Progenitor cell of endocrine pancreas (in vitro differentiated cells): Measurements from ENCODE around the gene SLC6A4. TPM values are rescaled to one million over a fixed set of nuclear protein-coding genes. Genes with fewer than 3 reads are reported as not detected.

Experiments
- DNase-seq: peaks from one replicate; pipeline ENCODE4 v3.0.0; 2021; ENCODE audit warnings: low spot score; ENCODE audit not compliant: unreplicated experiment
- H3K27ac Mint-ChIP-seq: 2 replicates; pipeline ENCODE4 v1.8.0; 2021; ENCODE audit warnings: mild to moderate bottlenecking, moderate library complexity, mixed read lengths
- H3K27me3 Mint-ChIP-seq: 2 replicates; pipeline ENCODE4 v1.8.0; 2021; ENCODE audit warnings: mixed read lengths
- H3K36me3 Mint-ChIP-seq: 2 replicates; pipeline ENCODE4 v1.8.0; 2022; ENCODE audit warnings: mixed read lengths; ENCODE audit not compliant: insufficient read depth
- H3K4me1 Mint-ChIP-seq: 2 replicates; pipeline ENCODE4 v1.8.0; 2021; ENCODE audit warnings: low read depth, mixed read lengths
- H3K4me3 Mint-ChIP-seq: 2 replicates; pipeline ENCODE4 v1.8.0; 2021; ENCODE audit warnings: low read depth, mild to moderate bottlenecking, moderate library complexity, mixed read lengths
- H3K9me3 Mint-ChIP-seq: 2 replicates; pipeline ENCODE4 v1.8.0; 2021; ENCODE audit warnings: low read depth, mixed read lengths
- CTCF ChIP-seq: fragments of 200-600 bp; sonication (generic); IDR thresholded peaks from one replicate; pipeline ENCODE4 v1.5.0; 2021; ENCODE audit warnings: antibody characterized with exemption, mild to moderate bottlenecking; ENCODE audit not compliant: unreplicated experiment
- long read RNA-seq: library from polyadenylated mRNA; unstranded; transcript quantifications from one replicate; pipeline ENCODE4 v2.0.0, GENCODE V29; 2020
- total RNA-seq: library from RNA; stranded (reverse); gene quantifications from 2 replicates; pipeline ENCODE4 v1.2.1, GENCODE V29; 2021

SLC6A4 gene
- total RNA-seq: 0.64 and 0.96 TPM in 2 replicates
- long read RNA-seq, partial matches to known transcripts: 0 of 5 reads
- long read RNA-seq, other reads (novel, unspliced or antisense): 5 of 5 reads

DNA sequence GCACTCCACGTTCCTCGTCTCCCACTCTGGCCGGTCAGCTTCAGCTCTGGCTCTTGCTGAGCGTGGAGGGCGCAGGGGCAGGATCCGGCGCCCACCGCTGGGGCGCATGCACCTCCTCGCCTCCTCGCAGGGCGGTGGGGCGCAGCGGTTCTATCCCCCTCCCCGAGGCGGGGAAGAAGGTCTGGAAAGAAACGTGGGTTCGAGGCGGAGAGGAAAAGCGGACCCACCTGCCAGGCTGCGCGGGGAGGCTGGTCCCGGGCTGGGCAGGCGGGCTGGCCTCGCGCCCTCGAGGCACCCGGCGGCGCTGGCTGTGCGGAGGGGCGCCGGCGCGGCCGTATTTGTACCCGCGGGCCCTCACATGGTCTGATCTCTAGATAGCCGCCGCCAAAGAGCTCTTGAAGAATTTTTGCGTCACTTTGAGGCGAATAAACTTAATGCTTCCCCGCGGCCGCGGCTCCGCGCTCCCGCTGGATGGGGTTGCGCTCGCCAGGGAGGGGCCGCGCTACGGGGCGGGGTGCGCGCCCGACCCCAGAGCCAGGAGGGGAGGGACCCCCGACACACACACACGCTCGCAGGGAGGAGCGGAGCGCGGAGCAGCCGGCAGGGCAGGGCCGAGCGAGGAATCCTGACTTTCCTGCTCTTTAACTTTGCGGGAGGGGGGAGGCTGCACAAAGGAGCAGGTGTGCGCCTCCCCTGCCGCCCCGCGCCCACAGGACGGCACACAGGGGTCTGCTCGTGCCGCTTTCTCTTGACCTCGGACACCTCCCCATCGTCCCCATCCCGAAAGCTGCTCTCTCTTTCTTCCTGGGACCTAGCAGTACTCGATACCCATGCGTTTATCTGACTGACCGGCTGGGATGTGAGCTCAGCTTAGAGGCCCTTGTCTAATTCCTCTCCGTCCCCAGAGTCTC lies at the start of gene SLC6A4:
Gene SLC6A4 (minus strand): TSS at position 312 of the 911 bp plus-strand sequence. CDS start 13,739 bp downstream, outside the sequence.
- H3K36me3 Mint-ChIP-seq: no peaks in the 10 kb centered on the region
- H3K9me3 Mint-ChIP-seq: no peaks in the 10 kb centered on the region
- no peak for TF ChIP-seq CTCF
- H3K4me3 Mint-ChIP-seq: peak within 1 kb of the TSS; percentile 66
- H3K27me3 Mint-ChIP-seq: peaks cover 56% of the 10 kb centered on the region
- H3K4me1 Mint-ChIP-seq: peaks cover 39% of the 10 kb centered on the region
- no peak for DNase-seq
- H3K27ac Mint-ChIP-seq: no peak within 1 kb of the TSS

- no peaks in the 10 kb centered on the region for H3K4me1 Mint-ChIP-seq
- H3K27ac Mint-ChIP-seq: no peak overlapping the region
- H3K27me3 Mint-ChIP-seq: no peaks in the 10 kb centered on the region
- no peak for TF ChIP-seq CTCF
- no peaks in the 10 kb centered on the region for H3K9me3 Mint-ChIP-seq
- peaks cover 3% of the 10 kb centered on the region for H3K36me3 Mint-ChIP-seq
- H3K4me3 Mint-ChIP-seq: no peak overlapping the region
- DNase-seq: no peak
Measured at GRCh38 chr17:30279156-30279555, 43.7 kb upstream of the SLC6A4 start.

GRCh38 chr17:30278032-30278431 lies 42.5 kb upstream of the SLC6A4 start:
- H3K4me1 Mint-ChIP-seq: no peaks in the 10 kb centered on the region
- no peak overlapping the region for H3K4me3 Mint-ChIP-seq
- no peaks in the 10 kb centered on the region for H3K9me3 Mint-ChIP-seq
- H3K27ac Mint-ChIP-seq: no peak overlapping the region
- H3K27me3 Mint-ChIP-seq: no peaks in the 10 kb centered on the region
- peak; percentile 71 for TF ChIP-seq CTCF
- H3K36me3 Mint-ChIP-seq: peaks cover 9% of the 10 kb centered on the region
- no peak for DNase-seq

DNA sequence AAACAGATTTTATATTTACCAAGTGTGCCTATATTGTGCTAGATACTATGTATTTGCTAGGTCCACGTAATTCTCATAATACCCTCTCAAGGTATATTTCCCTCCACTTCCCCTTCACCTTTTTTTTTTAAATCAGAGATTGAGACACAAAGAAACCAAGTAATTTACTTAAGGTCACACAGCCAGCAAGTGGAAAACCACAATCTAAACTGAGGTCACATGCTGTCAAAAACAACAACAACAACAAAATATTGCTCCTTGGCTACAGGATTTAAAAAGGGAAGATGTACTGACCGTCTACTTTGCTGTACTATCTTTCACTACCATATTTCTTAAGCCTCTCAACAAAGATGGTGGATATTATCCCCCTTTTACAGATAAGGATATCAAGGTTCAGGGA lies 40.4 kb upstream of the SLC6A4 start:
- Mint-ChIP-seq H3K4me1 (peaks cover 4% of the 10 kb centered on the region), H3K27ac (no peak overlapping the region), H3K27me3 (no peaks in the 10 kb centered on the region), H3K36me3 (peaks cover 22% of the 10 kb centered on the region), H3K4me3 (no peak overlapping the region), H3K9me3 (no peaks in the 10 kb centered on the region)
- no peak for DNase-seq
- TF ChIP-seq CTCF: no peak

DNA sequence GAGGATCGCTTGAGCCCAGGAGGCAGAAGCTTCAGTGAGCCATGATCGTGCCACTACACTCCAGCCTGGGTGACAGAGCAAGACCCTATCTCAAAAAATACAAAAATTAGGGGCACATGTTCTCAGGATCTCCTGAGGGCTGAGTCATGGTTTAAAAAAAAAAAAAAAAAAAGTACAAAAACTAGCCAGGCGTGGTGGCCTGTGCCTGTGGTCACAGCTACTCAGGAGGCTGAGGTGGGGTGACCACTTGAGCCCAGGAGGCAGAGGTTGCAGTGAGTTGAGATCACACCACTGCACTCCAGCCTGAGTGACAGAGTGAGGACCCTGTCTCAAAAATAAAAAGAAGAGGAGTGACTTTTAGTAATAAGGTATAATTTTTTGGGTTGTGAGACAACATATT lies 39.4 kb upstream of the SLC6A4 start:
- Mint-ChIP-seq H3K36me3 (peaks cover 22% of the 10 kb centered on the region), H3K4me1 (peaks cover 4% of the 10 kb centered on the region), H3K27ac (peak overlapping the region; percentile 37), H3K4me3 (no peak overlapping the region), H3K9me3 (no peaks in the 10 kb centered on the region), H3K27me3 (no peaks in the 10 kb centered on the region)
- no peak for DNase-seq
- TF ChIP-seq CTCF: no peak
